Fibroblast of lung (primary cell): Measurements from ENCODE around the gene STK32B.

Experiments
- EZH2 ChIP-seq: IDR thresholded peaks from 2 replicates; pipeline ENCODE4 v1.5.1; 2012; ENCODE audit warnings: low read length, control low read depth, mild to moderate bottlenecking; ENCODE audit errors: missing control alignments
- TF ChIP-seq, protein P1 (sequence below), 2 donors: IDR thresholded peaks in 1 of 2; conservative IDR thresholded peaks in 1 of 2; 1 replicate in 1 of 2; 2 replicates in 1 of 2; pipeline ENCODE4 v1.5.1; 2011 to 2012; ENCODE audit warnings: low read length in 2 of 2, control low read depth in 1 of 2, inconsistent platforms in 1 of 2, low read depth in 1 of 2, mild to moderate bottlenecking in 1 of 2

DNA sequence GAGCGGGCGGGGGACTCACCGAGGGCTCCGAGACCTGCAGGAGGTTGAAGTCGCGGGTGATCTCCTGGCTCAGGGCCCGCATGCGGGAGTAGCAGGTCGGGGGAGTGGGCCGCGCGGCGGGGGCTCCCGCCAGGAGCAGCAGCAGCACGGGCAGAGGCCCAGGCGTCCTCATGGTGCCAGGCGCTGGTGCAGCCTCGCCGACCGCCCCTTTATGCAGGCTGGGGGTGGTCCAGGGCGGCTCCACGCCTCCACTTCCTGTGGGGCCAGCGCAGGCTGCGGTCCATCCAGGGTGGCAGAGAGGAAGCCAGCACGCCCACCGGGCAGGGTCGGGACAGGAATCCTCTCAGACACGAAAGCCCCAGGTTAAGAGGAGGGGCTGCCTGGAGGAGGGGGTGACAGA, 32.0 kb upstream of the STK32B start, which contains the start of gene CYTL1:
- TF ChIP-seq, protein P1, sequence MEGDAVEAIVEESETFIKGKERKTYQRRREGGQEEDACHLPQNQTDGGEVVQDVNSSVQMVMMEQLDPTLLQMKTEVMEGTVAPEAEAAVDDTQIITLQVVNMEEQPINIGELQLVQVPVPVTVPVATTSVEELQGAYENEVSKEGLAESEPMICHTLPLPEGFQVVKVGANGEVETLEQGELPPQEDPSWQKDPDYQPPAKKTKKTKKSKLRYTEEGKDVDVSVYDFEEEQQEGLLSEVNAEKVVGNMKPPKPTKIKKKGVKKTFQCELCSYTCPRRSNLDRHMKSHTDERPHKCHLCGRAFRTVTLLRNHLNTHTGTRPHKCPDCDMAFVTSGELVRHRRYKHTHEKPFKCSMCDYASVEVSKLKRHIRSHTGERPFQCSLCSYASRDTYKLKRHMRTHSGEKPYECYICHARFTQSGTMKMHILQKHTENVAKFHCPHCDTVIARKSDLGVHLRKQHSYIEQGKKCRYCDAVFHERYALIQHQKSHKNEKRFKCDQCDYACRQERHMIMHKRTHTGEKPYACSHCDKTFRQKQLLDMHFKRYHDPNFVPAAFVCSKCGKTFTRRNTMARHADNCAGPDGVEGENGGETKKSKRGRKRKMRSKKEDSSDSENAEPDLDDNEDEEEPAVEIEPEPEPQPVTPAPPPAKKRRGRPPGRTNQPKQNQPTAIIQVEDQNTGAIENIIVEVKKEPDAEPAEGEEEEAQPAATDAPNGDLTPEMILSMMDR (conservative IDR thresholded peaks at IDR 0.05 in 1 of 2, IDR thresholded peaks at IDR 0.05 in 1 of 2; ENCODE audit: low read depth in 1 of 2, low read length in 2 of 2), result no peak
- no peak for TF ChIP-seq EZH2
